Gastrocnemius medialis (tissue), 4 donors: Measurements from ENCODE around the gene HSPB6.

Experiments
- CTCF ChIP-seq, 5 experiments: fragments of 450-650 bp in 3 of 5; fragments of 200-600 bp in 2 of 5; sonication (generic) in 2 of 5; IDR thresholded peaks in 4 of 5; conservative IDR thresholded peaks in 1 of 5; 1 replicate in 4 of 5; 2 replicates in 1 of 5; pipeline ENCODE4 v1.5.1; 2016 to 2019; ENCODE audit warnings: antibody characterized with exemption in 5 of 5, mild to moderate bottlenecking in 3 of 5, moderate library complexity in 3 of 5
- POLR2A ChIP-seq, 2 donors: fragments of 450-650 bp; IDR thresholded peaks; one replicate each; pipeline ENCODE4 v1.6.1; 2017; ENCODE audit warnings: antibody characterized with exemption in 2 of 2, mild to moderate bottlenecking in 2 of 2, moderate library complexity in 2 of 2

GRCh38 chr19:35783469-35784434 lies 26.9 kb upstream of the HSPB6 start:
- TF ChIP-seq CTCF (IDR thresholded peaks at IDR 0.05 in 4 of 5, conservative IDR thresholded peaks at IDR 0.05 in 1 of 5) = no peak
- TF ChIP-seq POLR2A (IDR thresholded peaks at IDR 0.05) = no peak
